ENCODE data around the gene CLNK.

Gene CLNK

GRCh38 chr4:10524196-10524833 is 160.3 kb downstream of the CLNK start:
- DNase-seq (ENCODE audit: low spot score), result no peak

- DNase-seq (ENCODE audit: low spot score), result peak; percentile 74
Measured at GRCh38 chr4:10521424-10521823, 163.1 kb downstream of the CLNK start.

GRCh38 chr4:10509733-10510132 is 174.8 kb downstream of the CLNK start:
- DNase-seq (ENCODE audit: low spot score), result no peak

GRCh38 chr4:10506077-10506476 is 178.5 kb downstream of the CLNK start:
- no peak for DNase-seq (ENCODE audit: low spot score)

- no peak for DNase-seq (ENCODE audit: low spot score)
Measured at GRCh38 chr4:10504570-10505179, 179.9 kb downstream of the CLNK start.

- DNase-seq (ENCODE audit: low spot score), result no peak
Measured at GRCh38 chr4:10502717-10503116, 181.9 kb downstream of the CLNK start.

GRCh38 chr4:10500776-10501175 is 183.8 kb downstream of the CLNK start:
- no peak for DNase-seq (ENCODE audit: low spot score)

GRCh38 chr4:10496200-10496599 is 188.4 kb downstream of the CLNK start:
- DNase-seq (ENCODE audit: low spot score), result no peak

GRCh38 chr4:10495651-10496050 is 188.9 kb downstream of the CLNK start:
- peak; percentile 28 for DNase-seq (ENCODE audit: low spot score)

- no peak for DNase-seq (ENCODE audit: low spot score)
Measured at GRCh38 chr4:10492464-10492863, 192.1 kb downstream of the CLNK start.

- no peak for DNase-seq (ENCODE audit: low spot score)
Measured at GRCh38 chr4:10491401-10491800, 193.2 kb downstream of the CLNK start.

- no peak for DNase-seq (ENCODE audit: low spot score)
Measured at GRCh38 chr4:10490996-10491395, 193.6 kb downstream of the CLNK start.

GRCh38 chr4:10482913-10483312 is 201.7 kb downstream of the CLNK start:
- DNase-seq (ENCODE audit: low spot score), result no peak

GRCh38 chr4:10480616-10481015 is 204.0 kb downstream of the CLNK start:
- DNase-seq (ENCODE audit: low spot score), result no peak

GRCh38 chr4:10478621-10479020 is 205.9 kb downstream of the CLNK start:
- DNase-seq (ENCODE audit: low spot score), result no peak

GRCh38 chr4:10470505-10470904 is 214.1 kb downstream of the CLNK start:
- no peak for DNase-seq (ENCODE audit: low spot score)

- DNase-seq (ENCODE audit: low spot score), result no peak
Measured at GRCh38 chr4:10466161-10466560, 218.4 kb downstream of the CLNK start.

- DNase-seq (ENCODE audit: low spot score), result no peak
Measured at GRCh38 chr4:10462876-10463275, 221.7 kb downstream of the CLNK start.

- DNase-seq (ENCODE audit: low spot score), result no peak
Measured at GRCh38 chr4:10461850-10462400, 222.6 kb downstream of the CLNK start.

GRCh38 chr4:10461091-10461849 is 223.3 kb downstream of the CLNK start:
- peak; percentile 42 for DNase-seq (ENCODE audit: low spot score)

- DNase-seq (ENCODE audit: low spot score), result no peak
Measured at GRCh38 chr4:10460313-10461047, 224.1 kb downstream of the CLNK start.

- DNase-seq (ENCODE audit: low spot score), result no peak
Measured at GRCh38 chr4:10459305-10459704, 225.3 kb downstream of the CLNK start.

All from SK-N-DZ (cell line).